Astrocyte (in vitro differentiated cells and primary cell): ENCODE measurements around the gene TBX6. TPM values are rescaled to one million over a fixed set of nuclear protein-coding genes. Genes with fewer than 3 reads are reported as not detected.

Experiments used
- DNase-seq: peaks from one replicate; pipeline ENCODE4 v3.0.0-alpha.2; 2010; ENCODE audit warnings: low read depth
- FAIRE-seq: peaks from 2 replicates; lab custom pipeline; 2011; peaks lifted over from hg19 to GRCh38; lab: Jason Lieb, UNC
- H2AFZ ChIP-seq: 2 replicates; pipeline ENCODE4 v1.6.0; 2012; ENCODE audit warnings: low read depth, low read length, inconsistent platforms
- H3K27ac ChIP-seq: 2 replicates; pipeline ENCODE4 v1.5.1; 2011; ENCODE audit warnings: low read depth, low read length, inconsistent platforms
- H3K27me3 ChIP-seq: 2 replicates; pipeline ENCODE4 v1.6.0; 2011; ENCODE audit warnings: low read length, inconsistent platforms; ENCODE audit not compliant: insufficient read depth
- H3K36me3 ChIP-seq: 2 replicates; pipeline ENCODE4 v1.5.1; 2011; ENCODE audit warnings: low read length, inconsistent platforms; ENCODE audit not compliant: insufficient read depth
- H3K4me1 ChIP-seq: 2 replicates; pipeline ENCODE4 v1.5.1; 2011; ENCODE audit warnings: low read length, inconsistent platforms; ENCODE audit not compliant: insufficient read depth
- H3K4me2 ChIP-seq: 2 replicates; pipeline ENCODE4 v1.6.0; 2012; ENCODE audit warnings: low read length, inconsistent platforms
- H3K4me3 ChIP-seq: 2 replicates; pipeline ENCODE4 v1.5.1; 2011; ENCODE audit warnings: low read depth, mild to moderate bottlenecking, low read length, inconsistent platforms; ENCODE audit not compliant: insufficient read depth
- H3K79me2 ChIP-seq: 2 replicates; pipeline ENCODE4 v1.6.0; 2012; ENCODE audit warnings: mild to moderate bottlenecking, low read length, inconsistent platforms; ENCODE audit not compliant: insufficient read depth
- H3K9ac ChIP-seq: 2 replicates; pipeline ENCODE4 v1.6.0; 2012; ENCODE audit warnings: mild to moderate bottlenecking, low read length, inconsistent platforms
- H3K9me3 ChIP-seq: 2 replicates; pipeline ENCODE4 v1.5.1; 2012; ENCODE audit warnings: low read depth, mild to moderate bottlenecking, low read length, inconsistent platforms; ENCODE audit not compliant: insufficient read depth
- H4K20me1 ChIP-seq: 2 replicates; pipeline ENCODE4 v1.6.0; 2012; ENCODE audit warnings: low read length, inconsistent platforms; ENCODE audit not compliant: insufficient read depth
- H3K27ac Mint-ChIP-seq: one replicate; pipeline ENCODE4 v1.8.0; 2021; ENCODE audit warnings: mild to moderate bottlenecking, mixed read lengths; ENCODE audit not compliant: unreplicated experiment
- H3K27me3 Mint-ChIP-seq: one replicate; pipeline ENCODE4 v1.8.0; 2021; ENCODE audit warnings: low read depth, mixed read lengths; ENCODE audit not compliant: unreplicated experiment
- H3K36me3 Mint-ChIP-seq: one replicate; pipeline ENCODE4 v1.8.0; 2021; ENCODE audit warnings: low read depth, mixed read lengths; ENCODE audit not compliant: unreplicated experiment
- H3K4me1 Mint-ChIP-seq: one replicate; pipeline ENCODE4 v1.8.0; 2021; ENCODE audit warnings: low read depth, mixed read lengths; ENCODE audit not compliant: unreplicated experiment
- H3K4me3 Mint-ChIP-seq: one replicate; pipeline ENCODE4 v1.8.0; 2021; ENCODE audit warnings: mild to moderate bottlenecking, moderate library complexity, mixed read lengths; ENCODE audit not compliant: unreplicated experiment
- H3K9me3 Mint-ChIP-seq: one replicate; pipeline ENCODE4 v1.8.0; 2021; ENCODE audit warnings: mild to moderate bottlenecking, mixed read lengths; ENCODE audit not compliant: unreplicated experiment
- CTCF ChIP-seq: IDR thresholded peaks from 2 replicates; pipeline ENCODE4 v1.5.1; 2011; ENCODE audit warnings: low read depth, mild to moderate bottlenecking, inconsistent platforms, low read length, moderate library complexity; ENCODE audit not compliant: insufficient read depth
- EZH2 ChIP-seq: IDR thresholded peaks from 2 replicates; pipeline ENCODE4 v1.6.1; 2012; ENCODE audit warnings: mild to moderate bottlenecking, low read length, inconsistent platforms; ENCODE audit not compliant: insufficient read depth
- total RNA-seq: library from RNA; stranded (reverse); gene quantifications from 2 replicates; pipeline ENCODE4 v1.2.1, GENCODE V29; 2021

The TBX6 gene
- total RNA-seq, 1 donor from 2014 or later = 0.27 TPM

- H3K36me3 ChIP-seq = peaks cover 9% of the 10 kb centered on the region
- H3K27me3 Mint-ChIP-seq = no peaks in the 10 kb centered on the region
- H3K4me2 ChIP-seq = no peak overlapping the region
- H3K36me3 Mint-ChIP-seq = peaks cover 9% of the 10 kb centered on the region
- no peak for DNase-seq
- H3K4me3 ChIP-seq = no peak overlapping the region
- FAIRE-seq = no peak
- no peak overlapping the region for H2AFZ ChIP-seq
- TF ChIP-seq EZH2 = no peak
- TF ChIP-seq CTCF = no peak
- H3K27me3 ChIP-seq = no peaks in the 10 kb centered on the region
- no peaks in the 10 kb centered on the region for H3K9me3 ChIP-seq
- H4K20me1 ChIP-seq = no peaks in the 10 kb centered on the region
- no peak overlapping the region for H3K27ac ChIP-seq
- H3K9me3 Mint-ChIP-seq = no peaks in the 10 kb centered on the region
- H3K4me1 ChIP-seq = no peaks in the 10 kb centered on the region
- H3K27ac Mint-ChIP-seq = no peak overlapping the region
- no peak overlapping the region for H3K4me3 Mint-ChIP-seq
- peaks cover 6% of the 10 kb centered on the region for H3K4me1 Mint-ChIP-seq
- H3K79me2 ChIP-seq = no peaks in the 10 kb centered on the region
- no peak overlapping the region for H3K9ac ChIP-seq
These were observed 22.7 kb upstream of the TBX6 start for GRCh38 chr16:30114411-30114810.

- peaks cover 9% of the 10 kb centered on the region for H3K36me3 Mint-ChIP-seq
- H3K79me2 ChIP-seq = no peaks in the 10 kb centered on the region
- H3K4me1 Mint-ChIP-seq = peaks cover 6% of the 10 kb centered on the region
- peaks cover 9% of the 10 kb centered on the region for H3K36me3 ChIP-seq
- H4K20me1 ChIP-seq = no peaks in the 10 kb centered on the region
- no peak for TF ChIP-seq EZH2
- no peak for TF ChIP-seq CTCF
- H3K4me3 ChIP-seq = no peak overlapping the region
- no peak overlapping the region for H3K4me2 ChIP-seq
- H3K27ac Mint-ChIP-seq = no peak overlapping the region
- no peak overlapping the region for H3K9ac ChIP-seq
- FAIRE-seq (no peak), DNase-seq (no peak)
- H3K4me1 ChIP-seq = no peaks in the 10 kb centered on the region
- H2AFZ ChIP-seq = no peak overlapping the region
- no peaks in the 10 kb centered on the region for H3K27me3 Mint-ChIP-seq
- no peaks in the 10 kb centered on the region for H3K27me3 ChIP-seq
- no peaks in the 10 kb centered on the region for H3K9me3 Mint-ChIP-seq
- H3K27ac ChIP-seq = no peak overlapping the region
- no peaks in the 10 kb centered on the region for H3K9me3 ChIP-seq
- H3K4me3 Mint-ChIP-seq = no peak overlapping the region
These were observed 22.1 kb upstream of the TBX6 start for GRCh38 chr16:30113711-30114333.

GRCh38 chr16:30113031-30113710 is 21.4 kb upstream of the TBX6 start, which contains the start of gene GDPD3:
GDPD3 (minus strand) TSS chr16:30113537; CDS start chr16:30113478, 59 bp downstream.
- peaks cover 6% of the 10 kb centered on the region for H3K4me1 Mint-ChIP-seq
- H3K9me3 Mint-ChIP-seq = no peaks in the 10 kb centered on the region
- H3K27ac ChIP-seq = no peak within 1 kb of the TSS
- TF ChIP-seq CTCF (peak; percentile 0), EZH2 (no peak)
- peaks cover 9% of the 10 kb centered on the region for H3K36me3 ChIP-seq
- H3K36me3 Mint-ChIP-seq = peaks cover 9% of the 10 kb centered on the region
- H3K4me3 Mint-ChIP-seq = no peak within 1 kb of the TSS
- no peaks in the 10 kb centered on the region for H3K4me1 ChIP-seq
- H3K4me2 ChIP-seq = no peak within 1 kb of the TSS
- H3K27ac Mint-ChIP-seq = no peak within 1 kb of the TSS
- FAIRE-seq (no peak), DNase-seq (no peak)
- no peaks in the 10 kb centered on the region for H3K27me3 Mint-ChIP-seq
- H2AFZ ChIP-seq = no peak within 1 kb of the TSS
- no peaks in the 10 kb centered on the region for H3K9me3 ChIP-seq
- no peak within 1 kb of the TSS for H3K4me3 ChIP-seq
- no peaks in the 10 kb centered on the region for H4K20me1 ChIP-seq
- H3K27me3 ChIP-seq = no peaks in the 10 kb centered on the region
- H3K9ac ChIP-seq = no peak within 1 kb of the TSS
- no peaks in the 10 kb centered on the region for H3K79me2 ChIP-seq
